Measurements from ENCODE around the gene FAN1.
A peak's percentile ranks its signal among the peaks of the same experiment; 100 is the strongest.

Gene FAN1

GRCh38 chr15:30895461-30896210 lies 8.1 kb upstream of the FAN1 start:
- Histone ChIP-seq H3K4me1 (ENCODE audit: control insufficient read depth, insufficient read depth, low read length) (no peaks in the 10 kb centered on the region), H3K9ac (ENCODE audit: low read length) (no peak overlapping the region), H3K27me3 (replicated peaks; ENCODE audit: control insufficient read depth, insufficient read depth, low read length) (no peaks in the 10 kb centered on the region), H3K4me3 (ENCODE audit: low read length) (no peak overlapping the region), H3K9me3 (ENCODE audit: control insufficient read depth, low read length) (no peaks in the 10 kb centered on the region), H3K36me3 (ENCODE audit: control insufficient read depth, insufficient read depth, low read length, severe bottlenecking) (no peaks in the 10 kb centered on the region)
- DNase-seq (ENCODE audit: low read depth), result no peak

- no peaks in the 10 kb centered on the region for H3K4me1 ChIP-seq (ENCODE audit: control insufficient read depth, insufficient read depth, low read length)
- no peaks in the 10 kb centered on the region for H3K36me3 ChIP-seq (ENCODE audit: control insufficient read depth, insufficient read depth, low read length, severe bottlenecking)
- DNase-seq (ENCODE audit: low read depth), result no peak
- no peaks in the 10 kb centered on the region for H3K27me3 ChIP-seq (replicated peaks; ENCODE audit: control insufficient read depth, insufficient read depth, low read length)
- no peak overlapping the region for H3K9ac ChIP-seq (ENCODE audit: low read length)
- H3K4me3 ChIP-seq (ENCODE audit: low read length), result no peak overlapping the region
- no peaks in the 10 kb centered on the region for H3K9me3 ChIP-seq (ENCODE audit: control insufficient read depth, low read length)
Observed at GRCh38 chr15:30896211-30896606, 7.5 kb upstream of the FAN1 start.

GRCh38 chr15:30901889-30902288 lies 1.8 kb upstream of the FAN1 start:
- Histone ChIP-seq H3K9ac (ENCODE audit: low read length) (no peak overlapping the region), H3K9me3 (ENCODE audit: control insufficient read depth, low read length) (no peaks in the 10 kb centered on the region), H3K27me3 (replicated peaks; ENCODE audit: control insufficient read depth, insufficient read depth, low read length) (no peaks in the 10 kb centered on the region), H3K4me3 (ENCODE audit: low read length) (no peak overlapping the region), H3K36me3 (ENCODE audit: control insufficient read depth, insufficient read depth, low read length, severe bottlenecking) (no peaks in the 10 kb centered on the region), H3K4me1 (ENCODE audit: control insufficient read depth, insufficient read depth, low read length) (peaks cover 8% of the 10 kb centered on the region)
- DNase-seq (ENCODE audit: low read depth), result no peak

GRCh38 chr15:30904812-30905211 lies 1.1 kb downstream of the FAN1 start:
- H3K9ac ChIP-seq (ENCODE audit: low read length), result peak overlapping the region; percentile 90
- H3K4me1 ChIP-seq (ENCODE audit: control insufficient read depth, insufficient read depth, low read length), result peaks cover 8% of the 10 kb centered on the region
- peaks cover 11% of the 10 kb centered on the region for H3K36me3 ChIP-seq (ENCODE audit: control insufficient read depth, insufficient read depth, low read length, severe bottlenecking)
- H3K4me3 ChIP-seq (ENCODE audit: low read length), result peak overlapping the region; percentile 96
- no peaks in the 10 kb centered on the region for H3K9me3 ChIP-seq (ENCODE audit: control insufficient read depth, low read length)
- DNase-seq (ENCODE audit: low read depth), result no peak
- H3K27me3 ChIP-seq (replicated peaks; ENCODE audit: control insufficient read depth, insufficient read depth, low read length), result no peaks in the 10 kb centered on the region

GRCh38 chr15:30905821-30906220 lies 2.1 kb downstream of the FAN1 start:
- Histone ChIP-seq H3K4me1 (ENCODE audit: control insufficient read depth, insufficient read depth, low read length) (peaks cover 8% of the 10 kb centered on the region), H3K9ac (ENCODE audit: low read length) (no peak overlapping the region), H3K4me3 (ENCODE audit: low read length) (no peak overlapping the region), H3K9me3 (ENCODE audit: control insufficient read depth, low read length) (no peaks in the 10 kb centered on the region), H3K36me3 (ENCODE audit: control insufficient read depth, insufficient read depth, low read length, severe bottlenecking) (peaks cover 14% of the 10 kb centered on the region), H3K27me3 (replicated peaks; ENCODE audit: control insufficient read depth, insufficient read depth, low read length) (no peaks in the 10 kb centered on the region)
- DNase-seq (ENCODE audit: low read depth), result peak; percentile 45

- peaks cover 8% of the 10 kb centered on the region for H3K4me1 ChIP-seq (ENCODE audit: control insufficient read depth, insufficient read depth, low read length)
- DNase-seq (ENCODE audit: low read depth), result no peak
- peaks cover 18% of the 10 kb centered on the region for H3K36me3 ChIP-seq (ENCODE audit: control insufficient read depth, insufficient read depth, low read length, severe bottlenecking)
- H3K4me3 ChIP-seq (ENCODE audit: low read length), result no peak overlapping the region
- no peaks in the 10 kb centered on the region for H3K9me3 ChIP-seq (ENCODE audit: control insufficient read depth, low read length)
- no peak overlapping the region for H3K9ac ChIP-seq (ENCODE audit: low read length)
- H3K27me3 ChIP-seq (replicated peaks; ENCODE audit: control insufficient read depth, insufficient read depth, low read length), result no peaks in the 10 kb centered on the region
Observed at GRCh38 chr15:30906366-30906765, 2.7 kb downstream of the FAN1 start.

GRCh38 chr15:30913761-30914160 lies 10.0 kb downstream of the FAN1 start:
- no peak for DNase-seq (ENCODE audit: low read depth)
- Histone ChIP-seq H3K9me3 (ENCODE audit: control insufficient read depth, low read length) (no peaks in the 10 kb centered on the region), H3K9ac (ENCODE audit: low read length) (no peak overlapping the region), H3K36me3 (ENCODE audit: control insufficient read depth, insufficient read depth, low read length, severe bottlenecking) (peaks cover 75% of the 10 kb centered on the region), H3K4me3 (ENCODE audit: low read length) (no peak overlapping the region), H3K4me1 (ENCODE audit: control insufficient read depth, insufficient read depth, low read length) (no peaks in the 10 kb centered on the region), H3K27me3 (replicated peaks; ENCODE audit: control insufficient read depth, insufficient read depth, low read length) (no peaks in the 10 kb centered on the region)

- Histone ChIP-seq H3K9ac (ENCODE audit: low read length) (no peak overlapping the region), H3K4me3 (ENCODE audit: low read length) (no peak overlapping the region), H3K27me3 (replicated peaks; ENCODE audit: control insufficient read depth, insufficient read depth, low read length) (no peaks in the 10 kb centered on the region), H3K36me3 (ENCODE audit: control insufficient read depth, insufficient read depth, low read length, severe bottlenecking) (peaks cover 78% of the 10 kb centered on the region), H3K4me1 (ENCODE audit: control insufficient read depth, insufficient read depth, low read length) (peaks cover 12% of the 10 kb centered on the region), H3K9me3 (ENCODE audit: control insufficient read depth, low read length) (no peaks in the 10 kb centered on the region)
- no peak for DNase-seq (ENCODE audit: low read depth)
Observed at GRCh38 chr15:30917013-30917412, 13.3 kb downstream of the FAN1 start.

- H3K9ac ChIP-seq (ENCODE audit: low read length), result no peak overlapping the region
- H3K4me3 ChIP-seq (ENCODE audit: low read length), result no peak overlapping the region
- peaks cover 77% of the 10 kb centered on the region for H3K36me3 ChIP-seq (ENCODE audit: control insufficient read depth, insufficient read depth, low read length, severe bottlenecking)
- DNase-seq (ENCODE audit: low read depth), result no peak
- H3K9me3 ChIP-seq (ENCODE audit: control insufficient read depth, low read length), result no peaks in the 10 kb centered on the region
- H3K4me1 ChIP-seq (ENCODE audit: control insufficient read depth, insufficient read depth, low read length), result peaks cover 19% of the 10 kb centered on the region
- no peaks in the 10 kb centered on the region for H3K27me3 ChIP-seq (replicated peaks; ENCODE audit: control insufficient read depth, insufficient read depth, low read length)
Observed at GRCh38 chr15:30917675-30918074, 14.0 kb downstream of the FAN1 start.

- H3K4me3 ChIP-seq (ENCODE audit: low read length), result no peak overlapping the region
- H3K27me3 ChIP-seq (replicated peaks; ENCODE audit: control insufficient read depth, insufficient read depth, low read length), result no peaks in the 10 kb centered on the region
- no peak overlapping the region for H3K9ac ChIP-seq (ENCODE audit: low read length)
- no peak for DNase-seq (ENCODE audit: low read depth)
- peaks cover 20% of the 10 kb centered on the region for H3K4me1 ChIP-seq (ENCODE audit: control insufficient read depth, insufficient read depth, low read length)
- no peaks in the 10 kb centered on the region for H3K9me3 ChIP-seq (ENCODE audit: control insufficient read depth, low read length)
- peaks cover 78% of the 10 kb centered on the region for H3K36me3 ChIP-seq (ENCODE audit: control insufficient read depth, insufficient read depth, low read length, severe bottlenecking)
Observed at GRCh38 chr15:30918366-30918765, 14.7 kb downstream of the FAN1 start.

GRCh38 chr15:30919877-30920550 lies 16.3 kb downstream of the FAN1 start:
- H3K27me3 ChIP-seq (replicated peaks; ENCODE audit: control insufficient read depth, insufficient read depth, low read length), result no peaks in the 10 kb centered on the region
- peaks cover 80% of the 10 kb centered on the region for H3K36me3 ChIP-seq (ENCODE audit: control insufficient read depth, insufficient read depth, low read length, severe bottlenecking)

More at GRCh38 chr15:30919877-30920550, 16.3 kb downstream of the FAN1 start:
- no peak overlapping the region for H3K4me3 ChIP-seq (ENCODE audit: low read length)
- no peak overlapping the region for H3K9ac ChIP-seq (ENCODE audit: low read length)
- peaks cover 20% of the 10 kb centered on the region for H3K4me1 ChIP-seq (ENCODE audit: control insufficient read depth, insufficient read depth, low read length)
- no peaks in the 10 kb centered on the region for H3K9me3 ChIP-seq (ENCODE audit: control insufficient read depth, low read length)
- DNase-seq (ENCODE audit: low read depth), result no peak
